ENCODE measurements around the gene IFI6. TPM values are rescaled to one million over a fixed set of nuclear protein-coding genes. Genes with fewer than 3 reads are reported as not detected.

Gene IFI6
- total and polyA plus RNA-seq, 2 of the 8 experiments (the other 6 are each of a cell fraction or from before 2014, with no cell fraction given) = 6.1 to 13.2 TPM

- Histone ChIP-seq H2BK120ac (replicated peaks; ENCODE audit: low read depth, low read length) (peak overlapping the region; percentile 73), H2BK5ac (ENCODE audit: low read depth, low read length) (no peak overlapping the region), H3K4me3 (ENCODE audit: extremely low read depth in 1 of 4, insufficient read depth in 2 of 4, low read depth in 3 of 4, low read length in 4 of 4) (no peak overlapping the region), H3K79me2 (ENCODE audit: control insufficient read depth in 1 of 2, insufficient read depth in 2 of 2, low read length in 2 of 2) (no peaks in the 10 kb centered on the region), H3K18ac (ENCODE audit: extremely low read depth, low read length) (no peak overlapping the region), H3K79me1 (ENCODE audit: low read depth, low read length) (no peaks in the 10 kb centered on the region), H3K23me2 (ENCODE audit: low read depth, low read length) (no peaks in the 10 kb centered on the region), H2AFZ (ENCODE audit: low read length) (peak overlapping the region; percentile 28; the same call in 1 of the 2 replicates), H4K5ac (ENCODE audit: insufficient read length, low read depth, low read length) (no peak overlapping the region), H3K4ac (replicated peaks; ENCODE audit: insufficient read length, low read depth, low read length) (peak overlapping the region; percentile 17), H4K20me1 (replicated peaks in 1 of 2; ENCODE audit: control insufficient read depth in 1 of 2, insufficient read depth in 2 of 2, low read length in 2 of 2) (no peaks in the 10 kb centered on the region), H3K27me3 (replicated peaks in 1 of 4; ENCODE audit: control insufficient read depth in 3 of 4, extremely low read depth in 1 of 4, insufficient read depth in 3 of 4, low read length in 3 of 4) (no peaks in the 10 kb centered on the region), H2BK15ac (ENCODE audit: low read length) (no peak overlapping the region), H4K91ac (replicated peaks; ENCODE audit: insufficient read length, low read length) (peak overlapping the region; percentile 79), H3K14ac (ENCODE audit: insufficient read length) (no peak overlapping the region), H3K56ac (replicated peaks; ENCODE audit: insufficient read length, low read depth, low read length) (no peak overlapping the region), H2AK5ac (ENCODE audit: low read depth, low read length) (no peak overlapping the region), H3K23ac (ENCODE audit: insufficient read length) (no peak overlapping the region), H3K4me1 (replicated peaks in 1 of 4; ENCODE audit: control insufficient read depth in 3 of 4, insufficient read depth in 4 of 4, low read length in 3 of 4) (peaks cover 4 to 11% (median 8%) of the 10 kb centered on the region in 4 experiments), H3K9ac (replicated peaks in 1 of 4; ENCODE audit: extremely low read depth in 1 of 4, low read depth in 3 of 4, low read length in 3 of 4) (no peak overlapping the region; a peak in 1 of 7 replicates), H3K27ac (ENCODE audit: low read depth, low read length) (no peak overlapping the region), H3K36me3 (ENCODE audit: control insufficient read depth in 2 of 4, insufficient read depth in 4 of 4, low read length in 3 of 4) (no peaks in the 10 kb centered on the region), H2BK20ac (ENCODE audit: low read length) (0 out of 2 replicates have a peak overlapping the region, but pooled peaks have one; percentile 95), H4K8ac (ENCODE audit: extremely low read depth, insufficient read depth, low read length) (peak overlapping the region; percentile 75; the same call in 1 of the 2 replicates), H3K4me2 (ENCODE audit: insufficient read depth in 1 of 2, low read depth in 2 of 2, low read length in 2 of 2) (peak overlapping the region in 1 of 2 experiments; percentile 10; a peak in 2 of 4 replicates), H3K9me3 (ENCODE audit: insufficient read depth in 2 of 2, low read depth in 1 of 2, low read length in 1 of 2) (peaks cover 0 to 5% of the 10 kb centered on the region in 2 experiments; a peak in 1 of 4 replicates), H2BK12ac (ENCODE audit: low read depth, low read length) (no peak overlapping the region)
- POLR2A ChIA-PET (ENCODE audit: partially characterized antibody) = interaction anchor here (0.6 kb wide), 1 partner anchor 221 kb away, joined by 3 read pairs; no protein-coding TSS in a partner anchor
- FAIRE-seq (no peak), DNase-seq (ENCODE audit: low read depth in 1 of 2, low spot score in 2 of 2) (no peak)
- 85% methylated on average over 4 of the region's 4 CpGs; no CpG with 5 or more reads in 1 of the 2 experiments for WGBS, 2 experiments (ENCODE audit: extremely low coverage in 1 of 2, insufficient coverage in 1 of 2, insufficient read length in 1 of 2, insufficient replicate concordance in 2 of 2, low coverage in 1 of 2, low lambda C conversion rate in 2 of 2, missing lambda C conversion rate in 1 of 2)
- CTCF ChIA-PET (ENCODE audit: partially characterized antibody) = interaction anchor here (0.5 to 1.3 kb wide), 6 partner anchors 8 to 703 kb away, joined by 3 to 6 read pairs (median 4); no protein-coding TSS in a partner anchor
- TF ChIP-seq TBP (IDR thresholded peaks at IDR 0.05; ENCODE audit: low read depth, low read length) = no peak
Measured at GRCh38 chr1:27689423-27690173, 17.6 kb upstream of the IFI6 start.

Data from H1 (cell line).